ENCODE measurements around the gene WIF1.

The WIF1 gene

GRCh38 chr12:65014504-65015271 lies 106.4 kb downstream of the WIF1 start:
- Histone ChIP-seq H3K4me1 (ENCODE audit: control insufficient read depth, insufficient read depth, low read length) (no peaks in the 10 kb centered on the region), H3K36me3 (ENCODE audit: control insufficient read depth, insufficient read depth, low read length) (no peaks in the 10 kb centered on the region), H3K27ac (ENCODE audit: low read depth, low read length) (no peak overlapping the region), H3K4me3 (ENCODE audit: low read length) (no peak overlapping the region), H3K9ac (ENCODE audit: low read length) (no peak overlapping the region), H3K27me3 (ENCODE audit: control insufficient read depth, insufficient read depth, low read length) (no peaks in the 10 kb centered on the region)

- Histone ChIP-seq H3K4me1 (ENCODE audit: control insufficient read depth, insufficient read depth, low read length) (no peaks in the 10 kb centered on the region), H3K27ac (ENCODE audit: low read depth, low read length) (no peak overlapping the region), H3K9ac (ENCODE audit: low read length) (no peak overlapping the region), H3K27me3 (ENCODE audit: control insufficient read depth, insufficient read depth, low read length) (no peaks in the 10 kb centered on the region), H3K36me3 (ENCODE audit: control insufficient read depth, insufficient read depth, low read length) (no peaks in the 10 kb centered on the region), H3K4me3 (ENCODE audit: low read length) (no peak overlapping the region)
Measured at GRCh38 chr12:65010437-65010836, 110.7 kb downstream of the WIF1 start.

GRCh38 chr12:65005716-65006115 lies 115.4 kb downstream of the WIF1 start:
- Histone ChIP-seq H3K27me3 (ENCODE audit: control insufficient read depth, insufficient read depth, low read length) (no peaks in the 10 kb centered on the region), H3K4me1 (ENCODE audit: control insufficient read depth, insufficient read depth, low read length) (no peaks in the 10 kb centered on the region), H3K27ac (ENCODE audit: low read depth, low read length) (no peak overlapping the region), H3K4me3 (ENCODE audit: low read length) (no peak overlapping the region), H3K36me3 (ENCODE audit: control insufficient read depth, insufficient read depth, low read length) (no peaks in the 10 kb centered on the region), H3K9ac (ENCODE audit: low read length) (no peak overlapping the region)

- H3K9ac ChIP-seq (ENCODE audit: low read length), result no peak overlapping the region
- H3K4me3 ChIP-seq (ENCODE audit: low read length), result no peak overlapping the region
- H3K36me3 ChIP-seq (ENCODE audit: control insufficient read depth, insufficient read depth, low read length), result no peaks in the 10 kb centered on the region
- H3K4me1 ChIP-seq (ENCODE audit: control insufficient read depth, insufficient read depth, low read length), result no peaks in the 10 kb centered on the region
- no peaks in the 10 kb centered on the region for H3K27me3 ChIP-seq (ENCODE audit: control insufficient read depth, insufficient read depth, low read length)
- H3K27ac ChIP-seq (ENCODE audit: low read depth, low read length), result no peak overlapping the region
Measured at GRCh38 chr12:65004270-65004669, 116.8 kb downstream of the WIF1 start.
